T-helper 1 cell treated with Interleukin-12 subunit alpha and Interleukin-12 subunit beta and Interleukin-4 antibody, amounts not matched to agents 30 μg/mL and 1 μg/mL, for 36 hours (primary cell): ENCODE measurements around the gene PSMB2.

Experiments used
- H3K27ac Mint-ChIP-seq: one replicate; pipeline ENCODE4 v1.8.0; 2021; ENCODE audit warnings: mild to moderate bottlenecking, mixed read lengths
- H3K27me3 Mint-ChIP-seq: one replicate; pipeline ENCODE4 v1.8.0; 2021; ENCODE audit warnings: low read depth, mixed read lengths
- H3K36me3 Mint-ChIP-seq: one replicate; pipeline ENCODE4 v1.8.0; 2021; ENCODE audit warnings: low read depth, mixed read lengths
- H3K4me1 Mint-ChIP-seq: one replicate; pipeline ENCODE4 v1.8.0; 2021; ENCODE audit warnings: low read depth, mixed read lengths
- H3K4me3 Mint-ChIP-seq: one replicate; pipeline ENCODE4 v1.8.0; 2021; ENCODE audit warnings: mild to moderate bottlenecking, moderate library complexity, mixed read lengths
- H3K9me3 Mint-ChIP-seq: one replicate; pipeline ENCODE4 v1.8.0; 2021; ENCODE audit warnings: mixed read lengths

PSMB2 gene

GRCh38 chr1:35576061-35576765 is 65.1 kb downstream of the PSMB2 start:
- Mint-ChIP-seq H3K36me3 (peaks cover 1% of the 10 kb centered on the region), H3K9me3 (no peaks in the 10 kb centered on the region), H3K27me3 (peaks cover 43% of the 10 kb centered on the region), H3K4me3 (peak overlapping the region; percentile 53), H3K27ac (peak overlapping the region; percentile 77), H3K4me1 (peaks cover 21% of the 10 kb centered on the region)

- Mint-ChIP-seq H3K27ac (peak overlapping the region; percentile 17), H3K27me3 (peaks cover 45% of the 10 kb centered on the region), H3K9me3 (no peaks in the 10 kb centered on the region), H3K4me1 (peaks cover 22% of the 10 kb centered on the region), H3K4me3 (no peak overlapping the region), H3K36me3 (peaks cover 1% of the 10 kb centered on the region)
Observed at GRCh38 chr1:35575416-35575958, 65.8 kb downstream of the PSMB2 start.

DNA sequence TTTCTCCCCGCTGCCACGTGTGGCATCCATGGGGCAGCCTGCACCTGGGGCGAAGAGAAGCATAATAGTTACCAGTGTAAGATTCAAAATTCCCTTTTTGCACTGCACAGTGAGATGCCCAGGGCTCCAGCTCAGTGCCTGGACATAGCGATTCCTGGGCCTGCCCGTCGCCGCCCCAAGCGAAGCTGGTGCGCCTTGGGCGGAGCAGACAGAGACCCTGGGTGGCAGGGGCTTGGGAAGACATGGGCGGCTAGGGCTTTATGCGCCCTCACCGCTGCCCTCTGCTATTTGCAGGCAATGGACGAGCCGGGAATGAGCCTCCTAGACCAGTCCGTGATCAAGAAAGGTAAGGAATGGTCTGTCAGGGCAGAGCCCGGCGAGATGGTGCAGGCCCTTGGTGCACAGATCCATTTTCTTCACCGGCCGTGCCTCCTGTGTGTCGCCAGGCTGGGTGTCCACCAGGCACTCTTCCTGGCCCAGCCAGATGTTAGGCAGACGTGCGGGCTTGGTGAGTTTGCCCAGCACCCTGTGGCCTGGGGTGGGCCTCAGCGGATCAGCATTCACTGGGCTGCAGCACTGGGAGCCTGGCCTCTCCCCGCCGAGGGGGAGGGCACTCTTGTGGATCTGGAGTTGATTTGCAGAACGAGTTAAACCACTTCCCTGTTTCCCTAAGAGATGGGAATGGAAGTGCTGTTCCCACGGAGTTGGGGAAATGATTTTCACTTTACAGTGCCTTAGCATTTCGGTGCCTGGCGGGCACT is 66.5 kb downstream of the PSMB2 start:
- Mint-ChIP-seq H3K27me3 (peaks cover 48% of the 10 kb centered on the region), H3K4me3 (no peak overlapping the region), H3K27ac (no peak overlapping the region), H3K36me3 (peaks cover 1% of the 10 kb centered on the region), H3K9me3 (no peaks in the 10 kb centered on the region), H3K4me1 (peaks cover 23% of the 10 kb centered on the region)

DNA sequence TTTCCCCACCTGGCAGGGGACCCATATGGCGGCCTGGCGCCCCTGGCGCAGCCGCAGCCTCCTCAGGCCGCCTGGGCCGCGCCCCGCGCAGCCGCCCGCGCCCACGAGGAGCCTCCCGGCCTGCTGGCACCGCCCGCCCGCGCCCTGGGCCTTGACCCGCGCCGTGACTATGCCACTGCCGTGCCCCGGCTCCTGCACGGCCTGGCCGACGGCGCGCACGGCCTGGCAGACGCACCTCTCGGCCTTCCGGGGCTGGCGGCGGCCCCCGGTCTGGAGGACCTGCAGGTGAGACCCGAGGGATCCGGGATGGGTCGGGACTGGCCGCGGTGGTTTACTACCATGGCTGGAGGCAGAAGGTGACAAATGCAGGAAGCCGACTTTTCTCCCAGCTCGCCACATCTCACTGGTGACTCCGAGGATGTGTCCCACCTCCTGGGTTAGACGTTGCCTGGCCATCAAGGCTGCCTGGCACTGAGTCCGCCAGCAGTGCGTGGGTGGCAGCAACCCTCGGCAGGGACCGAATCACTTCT is 67.1 kb downstream of the PSMB2 start:
- Mint-ChIP-seq H3K9me3 (no peaks in the 10 kb centered on the region), H3K4me3 (no peak overlapping the region), H3K27me3 (peaks cover 48% of the 10 kb centered on the region), H3K27ac (no peak overlapping the region), H3K36me3 (peaks cover 1% of the 10 kb centered on the region), H3K4me1 (peaks cover 23% of the 10 kb centered on the region)

- Mint-ChIP-seq H3K27ac (no peak within 1 kb of the TSS), H3K9me3 (no peaks in the 10 kb centered on the region), H3K4me3 (no peak within 1 kb of the TSS), H3K27me3 (peaks cover 48% of the 10 kb centered on the region), H3K4me1 (peaks cover 28% of the 10 kb centered on the region), H3K36me3 (peaks cover 1% of the 10 kb centered on the region)
Observed at GRCh38 chr1:35573198-35574124, 67.9 kb downstream of the PSMB2 start, which contains the start of gene TFAP2E. TSS of gene TFAP2E (plus strand) at chr1:35573314. CDS start at chr1:35573578, 264 bp downstream.

DNA sequence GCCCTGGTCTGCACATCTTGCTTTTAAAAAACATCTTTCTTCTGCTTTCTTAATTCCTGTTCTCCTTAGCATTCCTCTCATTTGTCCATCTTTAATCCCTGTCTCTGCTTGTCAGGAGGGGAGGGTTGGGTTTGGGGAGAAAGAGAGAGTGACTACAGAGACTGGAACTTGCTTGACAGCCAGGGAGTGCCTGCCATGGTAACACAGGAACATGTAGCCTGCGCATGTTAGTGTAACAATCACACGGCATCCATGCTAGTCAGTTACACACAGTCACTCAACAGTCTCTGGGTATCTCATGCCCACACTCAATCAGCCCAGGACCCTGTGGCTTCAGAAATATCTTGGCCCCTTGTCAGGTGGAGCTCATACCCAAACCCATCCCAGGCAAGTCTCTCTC is 69.0 kb downstream of the PSMB2 start:
- Mint-ChIP-seq H3K9me3 (no peaks in the 10 kb centered on the region), H3K36me3 (peaks cover 1% of the 10 kb centered on the region), H3K27me3 (peaks cover 42% of the 10 kb centered on the region), H3K4me3 (no peak overlapping the region), H3K4me1 (peaks cover 21% of the 10 kb centered on the region), H3K27ac (no peak overlapping the region)

DNA sequence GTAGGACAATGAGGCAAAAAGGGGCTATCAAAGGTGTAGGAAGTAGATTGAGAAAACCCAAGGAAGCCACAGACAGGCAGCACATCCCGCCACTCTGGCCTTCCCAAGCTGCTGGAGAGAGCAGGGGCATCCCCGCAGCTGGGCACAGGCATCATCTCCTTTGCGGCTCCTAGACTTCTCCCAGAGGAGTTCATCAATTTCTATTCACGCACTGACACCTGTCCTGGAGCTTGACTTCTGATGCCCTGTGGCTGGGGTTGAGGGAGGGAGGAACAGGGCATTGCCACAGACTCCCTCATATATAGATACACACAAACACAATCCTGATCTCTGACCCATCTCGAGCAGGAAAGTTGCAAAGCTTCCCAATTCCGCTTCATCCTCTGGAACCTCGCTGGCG is 70.1 kb downstream of the PSMB2 start:
- Mint-ChIP-seq H3K4me1 (peaks cover 19% of the 10 kb centered on the region), H3K27ac (no peak overlapping the region), H3K4me3 (no peak overlapping the region), H3K9me3 (no peaks in the 10 kb centered on the region), H3K36me3 (peaks cover 7% of the 10 kb centered on the region), H3K27me3 (peaks cover 38% of the 10 kb centered on the region)

GRCh38 chr1:35570589-35571137 is 70.7 kb downstream of the PSMB2 start:
- Mint-ChIP-seq H3K4me1 (peaks cover 14% of the 10 kb centered on the region), H3K27ac (no peak overlapping the region), H3K36me3 (peaks cover 5% of the 10 kb centered on the region), H3K9me3 (no peaks in the 10 kb centered on the region), H3K27me3 (peaks cover 32% of the 10 kb centered on the region), H3K4me3 (no peak overlapping the region)

DNA sequence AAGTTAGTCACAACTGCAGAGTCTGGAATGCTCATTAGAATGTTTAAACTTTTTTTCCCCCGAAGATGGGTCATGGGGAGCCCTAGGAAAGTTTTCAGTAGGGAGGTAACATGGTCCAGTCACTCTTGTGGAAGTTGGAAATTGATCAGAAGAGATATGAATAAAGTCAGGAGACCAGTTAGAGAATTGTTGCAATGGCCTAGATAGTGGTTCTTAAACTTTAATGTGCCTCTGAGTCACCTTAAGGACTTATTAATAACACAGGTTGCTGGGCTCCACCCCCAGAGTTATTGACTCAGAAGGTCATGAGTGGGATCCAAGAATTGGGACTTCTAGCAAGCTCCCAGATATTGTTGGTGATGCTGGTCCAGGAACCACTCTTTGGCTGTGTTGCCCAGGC is 71.4 kb downstream of the PSMB2 start:
- peaks cover 10% of the 10 kb centered on the region for H3K4me1 Mint-ChIP-seq
- no peak overlapping the region for H3K27ac Mint-ChIP-seq

GRCh38 chr1:35568975-35569395 is 72.3 kb downstream of the PSMB2 start:
- no peak overlapping the region for H3K4me3 Mint-ChIP-seq
- H3K9me3 Mint-ChIP-seq, result no peaks in the 10 kb centered on the region
- H3K36me3 Mint-ChIP-seq, result peaks cover 14% of the 10 kb centered on the region
- H3K4me1 Mint-ChIP-seq, result peaks cover 19% of the 10 kb centered on the region
- no peak overlapping the region for H3K27ac Mint-ChIP-seq
- H3K27me3 Mint-ChIP-seq, result peaks cover 23% of the 10 kb centered on the region

More for the DNA sequence above, 71.4 kb downstream of the PSMB2 start:
- no peaks in the 10 kb centered on the region for H3K9me3 Mint-ChIP-seq
- H3K4me3 Mint-ChIP-seq, result no peak overlapping the region
- H3K36me3 Mint-ChIP-seq, result peaks cover 6% of the 10 kb centered on the region
- peaks cover 26% of the 10 kb centered on the region for H3K27me3 Mint-ChIP-seq

DNA sequence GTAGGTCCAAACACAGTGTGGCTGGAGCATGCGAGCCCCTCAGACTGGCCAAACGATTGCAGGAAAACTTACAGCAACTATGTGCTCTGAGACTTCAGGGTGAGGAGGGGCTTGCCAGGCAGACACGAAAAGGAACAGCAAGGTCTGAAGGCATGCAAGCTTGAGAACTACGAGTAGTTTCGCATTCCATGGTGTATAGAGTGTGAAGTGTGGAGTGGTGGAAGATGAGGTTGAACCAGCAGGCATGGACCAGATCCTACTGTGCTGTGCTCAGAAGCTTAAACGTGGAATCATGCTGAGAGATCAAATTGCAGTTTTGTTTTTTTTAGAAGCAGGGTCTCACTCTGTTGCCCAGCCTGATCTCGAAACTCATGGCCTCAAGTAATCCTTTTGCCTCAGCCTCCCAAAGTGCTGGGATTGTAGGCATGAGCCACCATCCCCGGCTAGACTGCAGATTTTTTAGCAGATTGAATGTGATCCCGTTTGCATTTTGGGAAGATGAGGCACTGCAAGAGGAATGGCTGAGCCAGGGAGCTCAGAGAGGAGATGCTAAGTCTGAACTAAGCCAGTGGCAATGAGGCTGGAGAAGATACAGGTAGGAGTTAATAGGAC is 73.3 kb downstream of the PSMB2 start:
- H3K27ac Mint-ChIP-seq, result no peak overlapping the region
- H3K36me3 Mint-ChIP-seq, result peaks cover 16% of the 10 kb centered on the region
- peaks cover 24% of the 10 kb centered on the region for H3K4me1 Mint-ChIP-seq
- H3K9me3 Mint-ChIP-seq, result no peaks in the 10 kb centered on the region
- H3K4me3 Mint-ChIP-seq, result no peak overlapping the region
- peaks cover 23% of the 10 kb centered on the region for H3K27me3 Mint-ChIP-seq

DNA sequence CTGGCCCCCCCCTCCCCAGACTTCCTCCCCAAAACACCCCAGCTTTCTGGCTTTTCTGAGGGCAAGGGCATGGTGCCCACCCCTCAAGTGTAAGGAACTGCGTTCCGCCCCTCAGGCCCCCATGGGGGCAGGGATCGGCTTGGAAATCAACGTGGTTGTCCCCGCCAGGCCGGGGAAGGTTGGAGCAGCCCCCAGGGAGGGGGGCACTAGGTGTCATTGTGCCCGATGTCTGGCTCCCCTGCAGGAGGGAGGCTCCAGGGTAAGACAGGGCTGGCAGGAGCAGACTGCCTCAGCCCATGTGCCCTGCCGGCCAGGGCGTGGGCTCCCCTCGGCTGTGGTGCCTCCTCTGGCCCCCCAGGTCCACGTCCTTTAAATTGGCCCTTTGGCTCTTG is 75.6 kb downstream of the PSMB2 start:
- no peaks in the 10 kb centered on the region for H3K9me3 Mint-ChIP-seq
- no peak overlapping the region for H3K27ac Mint-ChIP-seq
- H3K36me3 Mint-ChIP-seq, result peaks cover 33% of the 10 kb centered on the region
- no peak overlapping the region for H3K4me3 Mint-ChIP-seq
- peaks cover 35% of the 10 kb centered on the region for H3K4me1 Mint-ChIP-seq
- peaks cover 4% of the 10 kb centered on the region for H3K27me3 Mint-ChIP-seq

- peaks cover 33% of the 10 kb centered on the region for H3K36me3 Mint-ChIP-seq
- H3K27me3 Mint-ChIP-seq, result no peaks in the 10 kb centered on the region
- peaks cover 32% of the 10 kb centered on the region for H3K4me1 Mint-ChIP-seq
- no peaks in the 10 kb centered on the region for H3K9me3 Mint-ChIP-seq
- no peak overlapping the region for H3K4me3 Mint-ChIP-seq
- peak overlapping the region; percentile 39 for H3K27ac Mint-ChIP-seq
Observed at GRCh38 chr1:35564884-35565741, 76.2 kb downstream of the PSMB2 start.
